Measurements from ENCODE around the gene PAPPA2.

DNA sequence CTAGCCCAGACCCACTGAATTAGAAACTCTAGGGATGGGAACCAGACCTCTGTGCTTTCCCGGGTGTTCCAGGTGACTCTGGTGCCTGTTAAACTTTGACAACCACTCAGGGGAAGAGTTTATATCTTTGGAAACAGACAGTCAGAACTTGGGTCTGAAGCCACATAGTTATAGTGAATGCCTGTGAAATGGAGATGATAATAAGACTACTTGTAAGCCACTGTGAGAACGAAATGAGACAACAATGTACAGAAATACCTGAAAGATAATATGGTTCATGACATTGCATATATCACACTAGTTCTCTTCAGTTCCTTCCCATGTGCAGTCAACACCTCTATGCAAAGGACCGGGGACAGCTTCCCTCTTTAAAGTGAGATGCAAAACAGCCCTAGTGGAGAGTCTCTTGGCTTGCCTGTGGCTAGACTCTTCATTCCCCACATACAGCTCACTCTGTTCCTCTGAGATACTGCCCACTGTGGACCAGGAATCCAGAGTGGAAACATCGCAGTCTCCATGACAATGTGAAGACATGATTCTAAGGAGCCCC lies 414.1 kb downstream of the PAPPA2 start:
- TF ChIP-seq, protein P1, sequence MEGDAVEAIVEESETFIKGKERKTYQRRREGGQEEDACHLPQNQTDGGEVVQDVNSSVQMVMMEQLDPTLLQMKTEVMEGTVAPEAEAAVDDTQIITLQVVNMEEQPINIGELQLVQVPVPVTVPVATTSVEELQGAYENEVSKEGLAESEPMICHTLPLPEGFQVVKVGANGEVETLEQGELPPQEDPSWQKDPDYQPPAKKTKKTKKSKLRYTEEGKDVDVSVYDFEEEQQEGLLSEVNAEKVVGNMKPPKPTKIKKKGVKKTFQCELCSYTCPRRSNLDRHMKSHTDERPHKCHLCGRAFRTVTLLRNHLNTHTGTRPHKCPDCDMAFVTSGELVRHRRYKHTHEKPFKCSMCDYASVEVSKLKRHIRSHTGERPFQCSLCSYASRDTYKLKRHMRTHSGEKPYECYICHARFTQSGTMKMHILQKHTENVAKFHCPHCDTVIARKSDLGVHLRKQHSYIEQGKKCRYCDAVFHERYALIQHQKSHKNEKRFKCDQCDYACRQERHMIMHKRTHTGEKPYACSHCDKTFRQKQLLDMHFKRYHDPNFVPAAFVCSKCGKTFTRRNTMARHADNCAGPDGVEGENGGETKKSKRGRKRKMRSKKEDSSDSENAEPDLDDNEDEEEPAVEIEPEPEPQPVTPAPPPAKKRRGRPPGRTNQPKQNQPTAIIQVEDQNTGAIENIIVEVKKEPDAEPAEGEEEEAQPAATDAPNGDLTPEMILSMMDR (IDR thresholded peaks at IDR 0.05) = no peak
- no peak for TF ChIP-seq POLR2A (IDR thresholded peaks at IDR 0.05; ENCODE audit: low read depth)
- TF ChIP-seq POLR2AphosphoS5 (IDR thresholded peaks at IDR 0.05) = no peak
- TF ChIP-seq EP300 (IDR thresholded peaks at IDR 0.05) = no peak

All from esophagus muscularis mucosa (tissue), 4 donors.